DLD1 (cell line): Measurements from ENCODE around the gene ZFP91.

Experiments used
- in situ Hi-C: cut with HindIII; loops from 2 replicates; pipeline ENCODE4 v1.10.0; 2017; ENCODE audit warnings: low sequenced_read_pairs

The ZFP91 gene

DNA sequence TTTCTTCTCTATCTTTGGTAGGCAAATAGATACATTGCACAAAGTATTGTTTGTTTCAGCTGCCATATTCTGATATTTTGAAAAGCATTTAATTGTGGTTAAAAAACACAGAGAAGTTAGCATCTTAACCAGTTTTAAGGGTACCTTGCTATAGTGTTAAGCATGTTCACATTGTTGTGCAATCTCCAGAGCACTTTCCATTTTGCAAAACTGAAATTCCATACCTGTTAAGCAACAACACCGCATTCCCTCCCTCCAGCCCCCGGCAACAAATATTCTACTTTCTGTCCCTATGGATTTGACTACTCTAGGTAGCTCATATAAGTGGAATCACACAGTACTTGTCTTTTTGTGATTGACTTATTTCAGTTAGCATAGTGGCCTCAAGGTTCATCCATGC, 77.5 kb downstream of the ZFP91 start:
- in situ Hi-C loops: no loop called here

DNA sequence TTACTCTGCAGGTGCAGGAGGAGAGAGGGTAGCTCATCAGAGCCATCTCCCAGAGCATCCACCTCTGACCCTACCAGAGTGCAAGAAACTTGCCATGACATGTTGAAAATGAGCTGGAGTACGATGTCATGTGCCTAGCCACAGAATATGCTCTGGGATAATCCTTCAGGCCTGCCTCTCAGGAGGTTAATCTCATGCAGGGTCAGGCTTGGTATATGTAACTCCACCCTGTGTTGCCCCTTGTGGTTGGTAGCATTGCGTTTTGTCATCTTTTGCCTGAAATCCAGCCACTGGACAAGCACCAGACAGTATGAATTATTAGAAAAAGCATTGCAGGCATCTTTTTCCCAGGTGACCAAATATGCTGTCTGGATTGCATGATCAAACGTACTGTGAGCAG, 79.8 kb downstream of the ZFP91 start:
- in situ Hi-C loops: no loop called here

DNA sequence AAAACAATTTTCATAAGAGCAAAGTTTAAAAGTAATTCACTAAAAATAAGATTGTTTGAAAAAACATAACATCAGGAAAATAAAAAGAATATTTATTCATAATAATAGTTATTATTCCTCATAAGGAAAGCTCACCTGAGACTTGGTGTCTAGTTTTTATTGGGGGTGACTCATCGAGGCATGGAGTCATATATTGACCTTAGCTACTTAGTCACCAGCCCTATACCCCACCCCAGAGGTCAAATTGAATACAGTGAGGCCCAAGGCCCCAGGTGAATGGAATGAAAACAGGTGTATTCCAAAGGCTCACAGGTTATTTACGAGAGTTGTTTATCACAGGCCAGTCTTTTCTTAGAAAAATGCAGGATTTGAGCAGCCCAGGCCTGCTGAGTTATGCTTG, 80.5 kb downstream of the ZFP91 start:
- in situ Hi-C loops: no loop called here

DNA sequence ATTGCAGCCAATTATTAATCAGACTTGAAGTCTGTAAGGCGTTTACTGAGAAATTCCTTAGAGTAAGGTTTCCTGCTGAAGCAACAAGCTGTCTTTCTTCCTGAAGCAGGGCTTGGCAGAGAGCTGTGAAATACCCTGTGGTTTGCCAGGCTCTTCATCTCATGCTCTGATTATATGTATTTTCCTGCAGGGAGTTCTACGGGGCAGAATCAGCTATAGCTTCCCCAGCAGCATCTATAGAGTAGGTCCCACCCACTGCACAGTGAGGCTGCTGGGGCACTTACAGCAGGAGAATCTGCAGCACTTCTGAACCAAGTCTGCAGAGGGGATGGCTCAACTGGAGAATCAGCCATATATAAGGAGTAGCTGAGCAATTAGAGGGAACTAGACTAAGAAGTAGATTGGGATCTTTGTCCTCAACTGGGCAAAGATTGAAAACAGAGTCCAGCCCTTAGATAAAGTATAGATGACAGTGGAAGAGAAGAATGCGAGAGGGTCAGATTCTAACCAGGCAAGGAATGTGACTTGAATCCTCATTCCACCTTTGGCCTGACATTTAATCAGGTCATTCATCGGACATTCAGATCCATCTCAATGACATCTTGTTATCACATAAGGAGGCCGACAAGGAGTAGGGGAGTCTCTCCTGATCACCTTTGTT, 81.2 kb downstream of the ZFP91 start:
- in situ Hi-C loops: no loop called here
